Tibial nerve (tissue), 4 donors: ENCODE data around the gene TRIM67. TPM values are rescaled to one million over a fixed set of nuclear protein-coding genes. Genes with fewer than 3 reads are reported as not detected.

Experiments
- DNase-seq, 2 donors: peaks; one replicate each; pipeline ENCODE4 v3.0.0-alpha.2; 2019; ENCODE audit warnings: low spot score in 2 of 2
- H3K27ac ChIP-seq, 4 donors: fragments of 200-600 bp; sonication (generic) in 3 of 4; one replicate each; pipeline ENCODE4 v1.5.1; 2017 to 2019; ENCODE audit warnings: mild to moderate bottlenecking in 1 of 4
- H3K27me3 ChIP-seq, 2 donors: fragments of 200-600 bp; sonication (generic) in 1 of 2; one replicate each; pipeline versions ENCODE4 v1.5.1 to v1.6.0; 2017 to 2019
- H3K36me3 ChIP-seq, 3 donors: fragments of 200-600 bp; sonication (generic); one replicate each; pipeline ENCODE4 v1.5.1; 2018 to 2019
- H3K4me1 ChIP-seq, 4 donors: fragments of 200-600 bp; sonication (generic) in 3 of 4; one replicate each; pipeline ENCODE4 v1.5.1; 2017 to 2019
- H3K4me3 ChIP-seq, 4 donors: fragments of 200-600 bp; sonication (generic) in 3 of 4; one replicate each; pipeline ENCODE4 v1.5.1; 2017 to 2019; ENCODE audit warnings: mild to moderate bottlenecking in 1 of 4, moderate library complexity in 1 of 4
- H3K9me3 ChIP-seq, 4 donors: fragments of 200-600 bp; sonication (generic) in 3 of 4; one replicate each; pipeline ENCODE4 v1.5.1; 2017 to 2019
- EP300 ChIP-seq, 2 donors: sonication (generic); formaldehyde crosslinking; IDR thresholded peaks; one replicate each; pipeline ENCODE4 v1.6.1; 2017; ENCODE audit warnings: antibody characterized with exemption in 2 of 2, mild to moderate bottlenecking in 1 of 2
- POLR2A ChIP-seq, 2 donors: fragments of 450-650 bp; IDR thresholded peaks; one replicate each; pipeline ENCODE4 v1.6.1; 2017; ENCODE audit warnings: antibody characterized with exemption in 2 of 2, mild to moderate bottlenecking in 2 of 2, moderate library complexity in 2 of 2
- WGBS, 2 donors: methylation state at CpG; one replicate each; pipeline ENCODE4 v1.1.5; 2018; 5-methylcytosine and 5-hydroxymethylcytosine counted together
- total RNA-seq, 4 donors: library from RNA; depleted of rRNA; stranded (reverse); fragments of >200 nt; gene quantifications; one replicate each; pipeline ENCODE4 v1.1.0, GENCODE V29; 2016
- TF ChIP-seq, protein P1 (sequence below), 5 experiments: fragments of 200-600 bp in 3 of 5; fragments of 450-650 bp in 2 of 5; sonication (generic) in 3 of 5; IDR thresholded peaks; one replicate each; pipeline ENCODE4 v1.5.1; 2016 to 2019; ENCODE audit warnings: antibody characterized with exemption in 5 of 5, mild to moderate bottlenecking in 3 of 5, moderate library complexity in 2 of 5

Gene TRIM67
- total RNA-seq, 4 donors from 2014 or later, result 0.30 TPM; not detected in 3

DNA sequence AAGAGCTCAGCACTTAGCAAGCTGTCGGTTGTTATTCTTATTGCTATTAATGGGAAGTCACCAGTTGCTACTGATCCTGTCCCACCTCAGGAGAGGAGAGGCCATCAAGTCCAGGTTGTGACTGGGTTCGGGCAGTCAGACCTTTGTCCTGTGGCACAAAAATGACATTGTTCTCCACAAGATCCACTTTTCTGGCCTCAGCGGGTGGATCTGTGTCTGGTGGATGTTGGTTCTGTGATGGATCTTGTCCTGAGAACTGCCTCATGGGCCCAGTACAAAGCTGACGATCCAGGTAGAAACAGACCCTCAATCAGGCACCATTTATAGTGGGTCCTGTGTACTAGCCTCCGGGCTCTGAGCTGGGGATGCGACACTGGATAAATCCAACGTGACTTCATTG, 26.9 kb downstream of the TRIM67 start:
- no peaks in the 10 kb centered on the region for H3K9me3 ChIP-seq
- H3K36me3 ChIP-seq, result no peaks in the 10 kb centered on the region
- no peak overlapping the region for H3K4me3 ChIP-seq
- no peak overlapping the region for H3K27ac ChIP-seq
- no peak for DNase-seq
- H3K27me3 ChIP-seq, result no peaks in the 10 kb centered on the region
- H3K4me1 ChIP-seq, result peaks cover 0 to 8% (median 0%) of the 10 kb centered on the region in 4 donors
- 92 to 96% methylated on average over 7 of the region's 7 CpGs for WGBS, 2 donors
- TF ChIP-seq EP300 (IDR thresholded peaks at IDR 0.05) (no peak), POLR2A (IDR thresholded peaks at IDR 0.05) (no peak)
- TF ChIP-seq, protein P1, sequence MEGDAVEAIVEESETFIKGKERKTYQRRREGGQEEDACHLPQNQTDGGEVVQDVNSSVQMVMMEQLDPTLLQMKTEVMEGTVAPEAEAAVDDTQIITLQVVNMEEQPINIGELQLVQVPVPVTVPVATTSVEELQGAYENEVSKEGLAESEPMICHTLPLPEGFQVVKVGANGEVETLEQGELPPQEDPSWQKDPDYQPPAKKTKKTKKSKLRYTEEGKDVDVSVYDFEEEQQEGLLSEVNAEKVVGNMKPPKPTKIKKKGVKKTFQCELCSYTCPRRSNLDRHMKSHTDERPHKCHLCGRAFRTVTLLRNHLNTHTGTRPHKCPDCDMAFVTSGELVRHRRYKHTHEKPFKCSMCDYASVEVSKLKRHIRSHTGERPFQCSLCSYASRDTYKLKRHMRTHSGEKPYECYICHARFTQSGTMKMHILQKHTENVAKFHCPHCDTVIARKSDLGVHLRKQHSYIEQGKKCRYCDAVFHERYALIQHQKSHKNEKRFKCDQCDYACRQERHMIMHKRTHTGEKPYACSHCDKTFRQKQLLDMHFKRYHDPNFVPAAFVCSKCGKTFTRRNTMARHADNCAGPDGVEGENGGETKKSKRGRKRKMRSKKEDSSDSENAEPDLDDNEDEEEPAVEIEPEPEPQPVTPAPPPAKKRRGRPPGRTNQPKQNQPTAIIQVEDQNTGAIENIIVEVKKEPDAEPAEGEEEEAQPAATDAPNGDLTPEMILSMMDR (IDR thresholded peaks at IDR 0.05), result no peak

DNA sequence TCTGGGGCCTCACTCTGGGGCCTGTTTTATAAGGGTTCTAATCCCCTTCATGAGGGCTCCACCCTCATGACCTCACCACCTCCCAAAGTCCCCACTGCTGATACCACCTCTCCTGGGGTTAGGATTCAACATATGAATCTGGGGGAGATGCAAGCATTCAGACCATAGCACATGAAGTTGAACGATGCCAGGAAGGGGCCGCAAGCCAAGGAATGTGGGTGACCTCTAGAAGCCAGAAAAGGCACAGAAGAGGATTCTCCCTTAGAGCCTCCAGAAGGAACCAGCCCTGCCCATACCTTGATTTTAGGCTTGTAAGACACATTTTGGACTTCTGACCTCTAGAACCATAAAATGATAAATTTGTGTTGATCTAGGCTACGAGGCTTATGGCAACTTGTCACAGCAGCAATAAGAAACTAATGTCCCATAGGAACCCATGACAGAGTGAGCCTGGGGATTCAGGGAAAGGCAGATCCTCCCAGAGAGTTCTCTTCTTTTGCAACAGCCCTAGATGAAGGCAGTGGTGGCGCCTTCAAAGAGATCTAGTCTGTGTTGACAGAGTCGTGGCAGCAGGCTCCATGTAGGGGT, 27.9 kb downstream of the TRIM67 start:
- no peak overlapping the region for H3K27ac ChIP-seq
- TF ChIP-seq POLR2A (IDR thresholded peaks at IDR 0.05) (no peak), EP300 (IDR thresholded peaks at IDR 0.05) (no peak)
- TF ChIP-seq, protein P1 (IDR thresholded peaks at IDR 0.05), result no peak
- H3K9me3 ChIP-seq, result no peaks in the 10 kb centered on the region
- H3K4me1 ChIP-seq, result peaks cover 0 to 8% (median 0%) of the 10 kb centered on the region in 4 donors
- H3K4me3 ChIP-seq, result no peak overlapping the region
- no peaks in the 10 kb centered on the region for H3K36me3 ChIP-seq
- no peaks in the 10 kb centered on the region for H3K27me3 ChIP-seq
- DNase-seq, result no peak
- 85 to 88% methylated on average over 5 of the region's 5 CpGs for WGBS, 2 donors

DNA sequence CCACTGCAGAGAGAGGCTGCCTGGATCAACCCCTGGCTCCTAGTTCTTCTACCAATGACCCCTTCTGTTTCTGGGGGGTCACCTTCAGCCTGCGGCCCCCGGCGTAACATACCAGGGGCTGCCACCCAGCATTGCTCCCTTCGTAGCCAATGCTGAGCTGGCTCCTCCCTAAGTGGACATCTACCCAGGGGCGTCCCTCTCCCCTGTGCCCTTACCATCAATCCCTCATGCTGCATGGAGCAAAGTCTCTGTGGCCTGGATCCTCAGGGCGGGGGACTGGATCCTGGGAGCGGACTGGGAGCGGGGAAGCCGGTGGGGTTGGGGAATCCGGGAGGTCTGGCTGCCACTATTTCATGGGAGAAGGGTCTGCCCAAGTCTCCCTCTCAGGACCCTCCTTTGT, 28.6 kb downstream of the TRIM67 start:
- Histone ChIP-seq H3K4me3 (no peak overlapping the region), H3K9me3 (no peaks in the 10 kb centered on the region), H3K27ac (no peak overlapping the region), H3K27me3 (no peaks in the 10 kb centered on the region), H3K4me1 (peaks cover 0 to 8% (median 0%) of the 10 kb centered on the region in 4 donors), H3K36me3 (no peaks in the 10 kb centered on the region)
- TF ChIP-seq POLR2A (IDR thresholded peaks at IDR 0.05) (no peak), EP300 (IDR thresholded peaks at IDR 0.05) (no peak)
- TF ChIP-seq, protein P1 (IDR thresholded peaks at IDR 0.05), result no peak
- WGBS, 2 donors, result 96 to 98% methylated on average over 8 to 10 of the region's 10 CpGs
- no peak for DNase-seq

DNA sequence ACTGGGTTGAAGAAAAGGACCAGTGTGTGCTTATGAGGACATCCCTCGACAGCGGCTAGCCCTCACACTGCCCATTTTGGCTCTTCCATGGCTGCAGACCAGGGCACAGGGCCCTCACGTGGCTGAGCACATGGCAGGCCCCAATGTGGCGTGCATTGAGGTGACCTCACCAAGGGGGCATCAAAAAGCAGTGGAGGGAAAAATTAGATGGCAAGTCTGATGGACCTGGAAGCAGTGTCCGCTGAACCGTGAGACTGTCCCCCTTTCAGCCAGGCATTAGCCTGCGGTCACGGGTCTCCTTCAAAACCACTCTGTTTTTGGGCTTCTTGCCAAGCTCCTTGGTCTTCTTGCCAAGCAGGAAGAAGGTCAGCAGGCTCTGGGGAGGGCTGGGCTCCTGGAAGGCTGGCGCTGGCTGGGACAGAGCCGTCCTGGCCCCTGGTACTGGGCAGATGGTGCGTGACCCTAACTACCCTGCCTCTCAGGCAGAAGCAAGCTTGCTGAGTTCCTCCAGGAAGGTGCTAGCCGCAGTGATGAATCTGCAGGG, 30.8 kb downstream of the TRIM67 start:
- no peak for DNase-seq
- Histone ChIP-seq H3K4me3 (no peak overlapping the region), H3K9me3 (no peaks in the 10 kb centered on the region), H3K27ac (no peak overlapping the region), H3K36me3 (no peaks in the 10 kb centered on the region), H3K27me3 (no peaks in the 10 kb centered on the region), H3K4me1 (peaks cover 0 to 8% (median 0%) of the 10 kb centered on the region in 4 donors)
- no peak for TF ChIP-seq POLR2A (IDR thresholded peaks at IDR 0.05)
- TF ChIP-seq, protein P1 (IDR thresholded peaks at IDR 0.05), result no peak
- no peak for TF ChIP-seq EP300 (IDR thresholded peaks at IDR 0.05)
- WGBS, 2 donors, result 25 to 33% methylated on average over 12 of the region's 12 CpGs

- H3K4me3 ChIP-seq, result no peak overlapping the region
- H3K4me1 ChIP-seq, result peaks cover 0 to 8% (median 0%) of the 10 kb centered on the region in 4 donors
- WGBS, 2 donors, result 75 to 76% methylated on average over 10 of the region's 10 CpGs
- no peaks in the 10 kb centered on the region for H3K27me3 ChIP-seq
- no peaks in the 10 kb centered on the region for H3K36me3 ChIP-seq
- no peak for DNase-seq
- H3K9me3 ChIP-seq, result no peaks in the 10 kb centered on the region
- no peak overlapping the region for H3K27ac ChIP-seq
- TF ChIP-seq, protein P1 (IDR thresholded peaks at IDR 0.05), result no peak
These were observed 32.0 kb downstream of the TRIM67 start for GRCh38 chr1:231193710-231194340.
